GM13977 (cell line): ENCODE data around the gene ZNF23.

Experiments
- DNase-seq: peaks from one replicate; pipeline ENCODE4 v3.0.0; 2012; ENCODE audit warnings: low spot score
- CTCF ChIP-seq: IDR thresholded peaks from 2 replicates; pipeline ENCODE4 v1.5.1; 2012; ENCODE audit warnings: mild to moderate bottlenecking, control low read depth; ENCODE audit not compliant: insufficient read depth; ENCODE audit errors: extremely low read depth, missing control alignments
- in situ Hi-C: fragments of 300-500 bp; cut with MboI; formaldehyde crosslinking; loops from one replicate; pipeline ENCODE4 v1.12.0; 2022; ENCODE audit warnings: low sequenced_read_pairs, low pct_unique_long_range_greater_than_20kb, mixed read lengths, inconsistent platforms; ENCODE audit not compliant: unreplicated experiment

Gene ZNF23

GRCh38 chr16:71409011-71409775 lies 52.9 kb downstream of the ZNF23 start:
- no peak for TF ChIP-seq CTCF
- DNase-seq = no peak
- in situ Hi-C loops = loop anchor here (25.0 kb wide), 1 partner anchor 203 kb away; no protein-coding TSS in a partner anchor

DNA sequence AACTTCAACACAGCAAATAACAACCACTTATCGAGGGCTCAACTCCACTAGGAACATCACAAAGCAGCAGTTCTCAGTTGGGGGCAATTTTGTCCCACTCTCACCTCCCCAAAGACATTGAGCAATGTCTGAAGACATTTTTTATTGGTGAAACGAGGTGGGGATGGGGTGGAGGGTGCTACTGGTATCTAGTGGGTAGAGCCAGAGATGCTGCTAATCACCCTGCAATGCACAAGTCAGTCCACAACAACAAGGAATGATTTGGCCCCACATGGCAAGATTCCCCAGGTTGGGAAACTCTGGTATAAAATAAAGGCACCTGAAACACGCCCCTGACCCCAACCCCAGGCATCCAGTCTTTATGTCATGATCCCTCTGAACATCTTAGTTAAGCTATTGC lies 53.5 kb downstream of the ZNF23 start:
- no peak for DNase-seq
- in situ Hi-C loops = loop anchor here (25.0 kb wide), 1 partner anchor 204 kb away; no protein-coding TSS in a partner anchor
- TF ChIP-seq CTCF = no peak

DNA sequence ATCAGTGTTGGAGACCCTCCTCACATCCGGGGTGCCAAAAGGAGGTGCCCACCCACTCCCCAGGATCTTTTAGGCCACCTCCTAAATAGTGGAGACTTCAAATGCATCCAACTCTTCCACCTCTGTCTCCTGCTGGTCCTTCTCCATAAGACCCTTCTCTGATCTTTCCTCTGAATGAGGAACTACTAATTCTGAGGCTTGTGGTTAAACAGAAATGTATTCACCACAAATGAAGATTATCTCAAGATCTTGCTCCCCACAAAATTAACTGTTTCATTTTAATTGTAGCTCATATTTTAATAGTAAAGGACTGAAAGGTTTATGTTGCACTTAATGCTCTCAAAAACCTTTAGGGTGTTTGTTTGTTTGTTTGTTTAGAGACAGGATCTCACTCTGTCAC lies 54.3 kb downstream of the ZNF23 start:
- TF ChIP-seq CTCF = no peak
- in situ Hi-C loops = loop anchor here (25.0 kb wide), 1 partner anchor 205 kb away; no protein-coding TSS in a partner anchor
- DNase-seq = no peak

GRCh38 chr16:71406724-71407123 lies 55.3 kb downstream of the ZNF23 start:
- DNase-seq = no peak
- no peak for TF ChIP-seq CTCF
- in situ Hi-C loops = loop anchor here (25.0 kb wide), 1 partner anchor 206 kb away; no protein-coding TSS in a partner anchor

GRCh38 chr16:71406316-71406715 lies 55.7 kb downstream of the ZNF23 start:
- DNase-seq = no peak
- TF ChIP-seq CTCF = no peak
- in situ Hi-C loops = loop anchor here (25.0 kb wide), 1 partner anchor 206 kb away; no protein-coding TSS in a partner anchor

- no peak for DNase-seq
- no peak for TF ChIP-seq CTCF
- in situ Hi-C loops = loop anchor here (25.0 kb wide), 1 partner anchor 208 kb away; no protein-coding TSS in a partner anchor
These were observed 57.7 kb downstream of the ZNF23 start for GRCh38 chr16:71404364-71404763.
